ENCODE measurements around the gene PSMA8. TPM values are rescaled to one million over a fixed set of nuclear protein-coding genes. Genes with fewer than 3 reads are reported as not detected.
A peak's percentile ranks its signal among the peaks of the same experiment; 100 is the strongest.
"Not testable (repeated sequence)": the region's sequence is repeated elsewhere in the genome, so short reads cannot be mapped to it uniquely, and the experiment has no call there.

PSMA8 gene
- total RNA-seq, 1 experiment from 2014 or later = not detected

DNA sequence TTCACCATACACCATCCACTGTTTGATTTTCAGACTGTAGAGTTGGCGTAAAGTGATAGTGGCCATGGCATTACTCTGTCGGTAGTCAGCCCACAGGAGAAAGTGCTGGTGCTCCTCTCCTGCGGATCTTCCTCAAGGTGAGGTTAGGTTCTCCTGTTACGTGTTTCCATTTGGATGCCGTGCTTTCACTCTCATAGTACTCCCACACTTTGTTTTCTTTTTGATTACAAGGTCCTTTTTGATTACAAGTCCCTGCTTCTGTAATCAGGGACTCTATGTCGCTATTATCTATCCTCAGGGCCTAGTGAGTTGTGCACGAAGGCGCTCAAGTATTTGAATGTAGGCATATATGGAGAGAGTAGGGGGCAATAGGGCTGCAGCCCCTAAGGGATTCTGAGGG is 96.8 kb downstream of the PSMA8 start:
- Mint-ChIP-seq H3K4me1 (peaks cover 67% of the 10 kb centered on the region), H3K27ac (peak overlapping the region; percentile 21; the same call in 1 of the 2 replicates), H3K36me3 (peaks cover 15% of the 10 kb centered on the region), H3K9me3 (peaks cover 14% of the 10 kb centered on the region), H3K4me3 (no peak overlapping the region), H3K27me3 (ENCODE audit: low read depth) (0 out of 2 replicates have a peak, but pooled peaks cover 3% of the 10 kb centered on the region)
- POLR2A ChIA-PET = no interaction called here
- CTCF ChIA-PET = no interaction called here
- TF ChIP-seq, protein P1, sequence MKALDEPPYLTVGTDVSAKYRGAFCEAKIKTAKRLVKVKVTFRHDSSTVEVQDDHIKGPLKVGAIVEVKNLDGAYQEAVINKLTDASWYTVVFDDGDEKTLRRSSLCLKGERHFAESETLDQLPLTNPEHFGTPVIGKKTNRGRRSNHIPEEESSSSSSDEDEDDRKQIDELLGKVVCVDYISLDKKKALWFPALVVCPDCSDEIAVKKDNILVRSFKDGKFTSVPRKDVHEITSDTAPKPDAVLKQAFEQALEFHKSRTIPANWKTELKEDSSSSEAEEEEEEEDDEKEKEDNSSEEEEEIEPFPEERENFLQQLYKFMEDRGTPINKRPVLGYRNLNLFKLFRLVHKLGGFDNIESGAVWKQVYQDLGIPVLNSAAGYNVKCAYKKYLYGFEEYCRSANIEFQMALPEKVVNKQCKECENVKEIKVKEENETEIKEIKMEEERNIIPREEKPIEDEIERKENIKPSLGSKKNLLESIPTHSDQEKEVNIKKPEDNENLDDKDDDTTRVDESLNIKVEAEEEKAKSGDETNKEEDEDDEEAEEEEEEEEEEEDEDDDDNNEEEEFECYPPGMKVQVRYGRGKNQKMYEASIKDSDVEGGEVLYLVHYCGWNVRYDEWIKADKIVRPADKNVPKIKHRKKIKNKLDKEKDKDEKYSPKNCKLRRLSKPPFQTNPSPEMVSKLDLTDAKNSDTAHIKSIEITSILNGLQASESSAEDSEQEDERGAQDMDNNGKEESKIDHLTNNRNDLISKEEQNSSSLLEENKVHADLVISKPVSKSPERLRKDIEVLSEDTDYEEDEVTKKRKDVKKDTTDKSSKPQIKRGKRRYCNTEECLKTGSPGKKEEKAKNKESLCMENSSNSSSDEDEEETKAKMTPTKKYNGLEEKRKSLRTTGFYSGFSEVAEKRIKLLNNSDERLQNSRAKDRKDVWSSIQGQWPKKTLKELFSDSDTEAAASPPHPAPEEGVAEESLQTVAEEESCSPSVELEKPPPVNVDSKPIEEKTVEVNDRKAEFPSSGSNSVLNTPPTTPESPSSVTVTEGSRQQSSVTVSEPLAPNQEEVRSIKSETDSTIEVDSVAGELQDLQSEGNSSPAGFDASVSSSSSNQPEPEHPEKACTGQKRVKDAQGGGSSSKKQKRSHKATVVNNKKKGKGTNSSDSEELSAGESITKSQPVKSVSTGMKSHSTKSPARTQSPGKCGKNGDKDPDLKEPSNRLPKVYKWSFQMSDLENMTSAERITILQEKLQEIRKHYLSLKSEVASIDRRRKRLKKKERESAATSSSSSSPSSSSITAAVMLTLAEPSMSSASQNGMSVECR (CRISPR knock-in tag; IDR thresholded peaks at IDR 0.05; ENCODE audit: borderline replicate concordance) = no peak
- no peak for TF ChIP-seq TEAD1 (CRISPR knock-in tag; IDR thresholded peaks at IDR 0.05)
- no peak for DNase-seq (ENCODE audit: low spot score)
- no peak for ATAC-seq

DNA sequence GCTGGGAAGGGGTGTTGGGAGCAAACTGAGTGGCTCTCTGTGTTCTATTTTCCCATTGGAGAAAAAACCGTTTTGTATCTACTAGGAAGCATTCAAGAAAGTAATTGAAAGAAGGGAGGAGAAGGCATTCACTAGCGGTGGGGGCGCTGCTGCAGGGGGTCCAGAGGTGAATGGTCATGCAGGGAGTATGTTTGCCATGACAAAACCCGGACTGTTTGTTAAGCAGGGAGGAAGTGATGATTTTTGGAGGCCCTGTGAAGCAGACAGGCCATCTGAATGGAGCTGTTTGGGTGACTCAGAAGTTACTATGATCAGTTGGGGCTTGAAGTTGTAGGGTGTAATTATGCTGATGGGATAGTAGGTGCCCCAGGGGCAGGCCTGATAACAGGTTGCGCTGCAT is 99.5 kb downstream of the PSMA8 start:
- ChIA-PET CTCF (no interaction called here), POLR2A (no interaction called here)
- TF ChIP-seq ZNF396 (CRISPR knock-in tag; IDR thresholded peaks at IDR 0.05; ENCODE audit: borderline replicate concordance) (no peak), SOX15 (CRISPR knock-in tag; IDR thresholded peaks at IDR 0.05) (no peak), ETV6 (CRISPR knock-in tag; IDR thresholded peaks at IDR 0.05) (peak; percentile 26; the same call in 1 of the 2 replicates), EMX1 (CRISPR knock-in tag; IDR thresholded peaks at IDR 0.05) (no peak), ZBTB21 (CRISPR knock-in tag; IDR thresholded peaks at IDR 0.05; ENCODE audit: borderline replicate concordance) (no peak), ZNF423 (CRISPR knock-in tag; IDR thresholded peaks at IDR 0.05) (peak; percentile 55), JUN (CRISPR knock-in tag; IDR thresholded peaks at IDR 0.05) (no peak; the same call in 1 of the 2 replicates)
- TF ChIP-seq, protein P2, sequence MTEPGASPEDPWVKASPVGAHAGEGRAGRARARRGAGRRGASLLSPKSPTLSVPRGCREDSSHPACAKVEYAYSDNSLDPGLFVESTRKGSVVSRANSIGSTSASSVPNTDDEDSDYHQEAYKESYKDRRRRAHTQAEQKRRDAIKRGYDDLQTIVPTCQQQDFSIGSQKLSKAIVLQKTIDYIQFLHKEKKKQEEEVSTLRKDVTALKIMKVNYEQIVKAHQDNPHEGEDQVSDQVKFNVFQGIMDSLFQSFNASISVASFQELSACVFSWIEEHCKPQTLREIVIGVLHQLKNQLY (CRISPR knock-in tag; IDR thresholded peaks at IDR 0.05) = no peak
- TF ChIP-seq, protein P1 (CRISPR knock-in tag; IDR thresholded peaks at IDR 0.05; ENCODE audit: borderline replicate concordance) = no peak
- TF ChIP-seq, protein P3, sequence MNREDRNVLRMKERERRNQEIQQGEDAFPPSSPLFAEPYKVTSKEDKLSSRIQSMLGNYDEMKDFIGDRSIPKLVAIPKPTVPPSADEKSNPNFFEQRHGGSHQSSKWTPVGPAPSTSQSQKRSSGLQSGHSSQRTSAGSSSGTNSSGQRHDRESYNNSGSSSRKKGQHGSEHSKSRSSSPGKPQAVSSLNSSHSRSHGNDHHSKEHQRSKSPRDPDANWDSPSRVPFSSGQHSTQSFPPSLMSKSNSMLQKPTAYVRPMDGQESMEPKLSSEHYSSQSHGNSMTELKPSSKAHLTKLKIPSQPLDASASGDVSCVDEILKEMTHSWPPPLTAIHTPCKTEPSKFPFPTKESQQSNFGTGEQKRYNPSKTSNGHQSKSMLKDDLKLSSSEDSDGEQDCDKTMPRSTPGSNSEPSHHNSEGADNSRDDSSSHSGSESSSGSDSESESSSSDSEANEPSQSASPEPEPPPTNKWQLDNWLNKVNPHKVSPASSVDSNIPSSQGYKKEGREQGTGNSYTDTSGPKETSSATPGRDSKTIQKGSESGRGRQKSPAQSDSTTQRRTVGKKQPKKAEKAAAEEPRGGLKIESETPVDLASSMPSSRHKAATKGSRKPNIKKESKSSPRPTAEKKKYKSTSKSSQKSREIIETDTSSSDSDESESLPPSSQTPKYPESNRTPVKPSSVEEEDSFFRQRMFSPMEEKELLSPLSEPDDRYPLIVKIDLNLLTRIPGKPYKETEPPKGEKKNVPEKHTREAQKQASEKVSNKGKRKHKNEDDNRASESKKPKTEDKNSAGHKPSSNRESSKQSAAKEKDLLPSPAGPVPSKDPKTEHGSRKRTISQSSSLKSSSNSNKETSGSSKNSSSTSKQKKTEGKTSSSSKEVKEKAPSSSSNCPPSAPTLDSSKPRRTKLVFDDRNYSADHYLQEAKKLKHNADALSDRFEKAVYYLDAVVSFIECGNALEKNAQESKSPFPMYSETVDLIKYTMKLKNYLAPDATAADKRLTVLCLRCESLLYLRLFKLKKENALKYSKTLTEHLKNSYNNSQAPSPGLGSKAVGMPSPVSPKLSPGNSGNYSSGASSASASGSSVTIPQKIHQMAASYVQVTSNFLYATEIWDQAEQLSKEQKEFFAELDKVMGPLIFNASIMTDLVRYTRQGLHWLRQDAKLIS (CRISPR knock-in tag; IDR thresholded peaks at IDR 0.05; ENCODE audit: borderline replicate concordance) = no peak
- TF ChIP-seq, protein P4, sequence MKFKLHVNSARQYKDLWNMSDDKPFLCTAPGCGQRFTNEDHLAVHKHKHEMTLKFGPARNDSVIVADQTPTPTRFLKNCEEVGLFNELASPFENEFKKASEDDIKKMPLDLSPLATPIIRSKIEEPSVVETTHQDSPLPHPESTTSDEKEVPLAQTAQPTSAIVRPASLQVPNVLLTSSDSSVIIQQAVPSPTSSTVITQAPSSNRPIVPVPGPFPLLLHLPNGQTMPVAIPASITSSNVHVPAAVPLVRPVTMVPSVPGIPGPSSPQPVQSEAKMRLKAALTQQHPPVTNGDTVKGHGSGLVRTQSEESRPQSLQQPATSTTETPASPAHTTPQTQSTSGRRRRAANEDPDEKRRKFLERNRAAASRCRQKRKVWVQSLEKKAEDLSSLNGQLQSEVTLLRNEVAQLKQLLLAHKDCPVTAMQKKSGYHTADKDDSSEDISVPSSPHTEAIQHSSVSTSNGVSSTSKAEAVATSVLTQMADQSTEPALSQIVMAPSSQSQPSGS (CRISPR knock-in tag; IDR thresholded peaks at IDR 0.05; ENCODE audit: borderline replicate concordance, low read depth) = no peak
- TF ChIP-seq, protein P5, sequence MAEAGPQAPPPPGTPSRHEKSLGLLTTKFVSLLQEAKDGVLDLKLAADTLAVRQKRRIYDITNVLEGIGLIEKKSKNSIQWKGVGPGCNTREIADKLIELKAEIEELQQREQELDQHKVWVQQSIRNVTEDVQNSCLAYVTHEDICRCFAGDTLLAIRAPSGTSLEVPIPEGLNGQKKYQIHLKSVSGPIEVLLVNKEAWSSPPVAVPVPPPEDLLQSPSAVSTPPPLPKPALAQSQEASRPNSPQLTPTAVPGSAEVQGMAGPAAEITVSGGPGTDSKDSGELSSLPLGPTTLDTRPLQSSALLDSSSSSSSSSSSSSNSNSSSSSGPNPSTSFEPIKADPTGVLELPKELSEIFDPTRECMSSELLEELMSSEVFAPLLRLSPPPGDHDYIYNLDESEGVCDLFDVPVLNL (CRISPR knock-in tag; IDR thresholded peaks at IDR 0.05; ENCODE audit: borderline replicate concordance, low read depth) = no peak
- TF ChIP-seq, protein P6, sequence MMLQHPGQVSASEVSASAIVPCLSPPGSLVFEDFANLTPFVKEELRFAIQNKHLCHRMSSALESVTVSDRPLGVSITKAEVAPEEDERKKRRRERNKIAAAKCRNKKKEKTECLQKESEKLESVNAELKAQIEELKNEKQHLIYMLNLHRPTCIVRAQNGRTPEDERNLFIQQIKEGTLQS (CRISPR knock-in tag; conservative IDR thresholded peaks at IDR 0.05) = no peak
- H3K4me3 Mint-ChIP-seq = peak overlapping the region; percentile 27
- peaks cover 15% of the 10 kb centered on the region for H3K36me3 Mint-ChIP-seq
- no peaks in the 10 kb centered on the region for H3K27me3 Mint-ChIP-seq (ENCODE audit: low read depth)
- DNase-seq (ENCODE audit: low spot score) (peak; percentile 40), ATAC-seq (peak; percentile 67; the same call in 1 of the 2 replicates)
- H3K9me3 Mint-ChIP-seq = peaks cover 14% of the 10 kb centered on the region
- peak overlapping the region; percentile 86 for H3K27ac Mint-ChIP-seq
- peaks cover 77% of the 10 kb centered on the region for H3K4me1 Mint-ChIP-seq

DNA sequence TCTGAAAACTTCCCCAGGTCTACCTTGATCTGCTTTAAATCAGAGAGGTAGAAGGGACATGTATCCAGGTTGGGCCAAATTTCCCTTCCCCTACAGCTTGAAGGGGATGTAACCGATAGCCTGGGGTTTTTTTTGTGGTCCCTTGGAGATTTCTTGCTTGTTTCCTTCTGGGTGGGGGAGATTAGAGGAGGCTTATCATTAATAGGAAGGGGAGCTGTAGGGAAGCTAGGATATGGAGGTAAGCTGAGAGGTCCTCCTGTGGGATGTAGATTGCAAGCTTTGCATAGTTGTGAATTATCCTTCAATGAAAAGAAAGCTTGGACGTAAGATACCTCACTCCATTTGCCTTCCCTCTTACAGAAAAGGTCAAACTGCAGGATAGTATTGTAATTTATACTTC is 103.7 kb downstream of the PSMA8 start:
- H3K27me3 Mint-ChIP-seq (ENCODE audit: low read depth); CTCF ChIA-PET; H3K27ac Mint-ChIP-seq; POLR2A ChIA-PET; ATAC-seq; DNase-seq (ENCODE audit: low spot score): not testable (repeated sequence)
- Mint-ChIP-seq H3K9me3 (peaks cover 24% of the 10 kb centered on the region), H3K4me1 (peaks cover 58% of the 10 kb centered on the region), H3K36me3 (peaks cover 27% of the 10 kb centered on the region), H3K4me3 (peak overlapping the region; percentile 1; the same call in 1 of the 2 replicates)
